ENCODE results near the gene GNB3. TPM values are rescaled to one million over a fixed set of nuclear protein-coding genes. Genes with fewer than 3 reads are reported as not detected.

Gene GNB3
- total RNA-seq, 1 experiment from 2014 or later, result 14.0 TPM

- no peak overlapping the region for H3K27ac Mint-ChIP-seq
- H3K4me3 Mint-ChIP-seq, result no peak overlapping the region
- TF ChIP-seq ZBTB43 (CRISPR knock-in tag; IDR thresholded peaks at IDR 0.05), result no peak
- no peak for TF ChIP-seq HMGXB4 (CRISPR knock-in tag; IDR thresholded peaks at IDR 0.05)
- no peak for TF ChIP-seq ZNF425 (CRISPR knock-in tag; conservative IDR thresholded peaks at IDR 0.05)
- TF ChIP-seq ZNF138 (CRISPR knock-in tag; conservative IDR thresholded peaks at IDR 0.05), result no peak
- no peak for TF ChIP-seq PREB (CRISPR knock-in tag; IDR thresholded peaks at IDR 0.05; ENCODE audit: borderline replicate concordance)
- H3K4me1 Mint-ChIP-seq, result peaks cover 38% of the 10 kb centered on the region
- H3K36me3 Mint-ChIP-seq, result no peaks in the 10 kb centered on the region
- no peak for DNase-seq (ENCODE audit: low spot score)
- H3K9me3 Mint-ChIP-seq, result no peaks in the 10 kb centered on the region
- no peak for ATAC-seq
- H3K27me3 Mint-ChIP-seq (ENCODE audit: low read depth), result peaks cover 53% of the 10 kb centered on the region
- ChIA-PET POLR2A (no interaction called here), CTCF (interaction anchor here (1.9 to 2.5 kb wide), 2 partner anchors 51 to 63 kb away, joined by 7 to 9 read pairs; partner anchors contain the start of genes MLF2 and PTMS)
These were observed 23.6 kb upstream of the GNB3 start for GRCh38 chr12:6817098-6817497.

GRCh38 chr12:6817662-6818157 is 23.0 kb upstream of the GNB3 start:
- CTCF ChIA-PET, result interaction anchor here (1.9 to 2.4 kb wide), 2 partner anchors 64 kb away, joined by 7 to 8 read pairs; partner anchors contain the start of gene MLF2
- Mint-ChIP-seq H3K4me3 (no peak overlapping the region), H3K27me3 (ENCODE audit: low read depth) (peaks cover 57% of the 10 kb centered on the region), H3K36me3 (no peaks in the 10 kb centered on the region), H3K27ac (peak overlapping the region; percentile 26), H3K4me1 (peaks cover 44% of the 10 kb centered on the region), H3K9me3 (no peaks in the 10 kb centered on the region)
- no peak for DNase-seq (ENCODE audit: low spot score)
- POLR2A ChIA-PET, result interaction anchor here (1.5 kb wide), 1 partner anchor 65 kb away, joined by 5 read pairs; the partner anchor contains the start of gene MLF2
- TF ChIP-seq ETV6 (CRISPR knock-in tag; IDR thresholded peaks at IDR 0.05) (no peak), E2F5 (CRISPR knock-in tag; IDR thresholded peaks at IDR 0.05) (no peak), ELF4 (CRISPR knock-in tag; IDR thresholded peaks at IDR 0.05; ENCODE audit: low read depth) (no peak), ZNF138 (CRISPR knock-in tag; conservative IDR thresholded peaks at IDR 0.05) (no peak), NFE2L1 (CRISPR knock-in tag; IDR thresholded peaks at IDR 0.05) (0 out of 2 replicates have a peak, but pooled peaks have one; percentile 15), ZBTB43 (CRISPR knock-in tag; IDR thresholded peaks at IDR 0.05) (peak; percentile 98)
- no peak for ATAC-seq

GRCh38 chr12:6818222-6818621 is 22.5 kb upstream of the GNB3 start:
- ChIA-PET POLR2A (interaction anchor here (1.1 to 1.5 kb wide), 2 partner anchors 49 to 66 kb away, joined by 3 to 5 read pairs; partner anchors contain the start of gene MLF2), CTCF (interaction anchor here (0.6 to 2.4 kb wide), 2 partner anchors 64 to 94 kb away, joined by 3 to 8 read pairs; partner anchors contain the start of gene COPS7A)
- no peaks in the 10 kb centered on the region for H3K36me3 Mint-ChIP-seq
- no peak overlapping the region; the same call in 1 of the 2 replicates for H3K27ac Mint-ChIP-seq
- ATAC-seq (peak; percentile 47), DNase-seq (ENCODE audit: low spot score) (peak; percentile 74)
- peak overlapping the region; percentile 56 for H3K4me3 Mint-ChIP-seq
- peaks cover 62% of the 10 kb centered on the region for H3K27me3 Mint-ChIP-seq (ENCODE audit: low read depth)
- H3K9me3 Mint-ChIP-seq, result no peaks in the 10 kb centered on the region
- peaks cover 49% of the 10 kb centered on the region for H3K4me1 Mint-ChIP-seq
- TF ChIP-seq ZNF281 (CRISPR knock-in tag; IDR thresholded peaks at IDR 0.05), result no peak
- no peak for TF ChIP-seq FOXP4 (CRISPR knock-in tag; IDR thresholded peaks at IDR 0.05)
- no peak for TF ChIP-seq TP53 (CRISPR knock-in tag; IDR thresholded peaks at IDR 0.05)
- TF ChIP-seq NFYB (CRISPR knock-in tag; conservative IDR thresholded peaks at IDR 0.05; ENCODE audit: low read depth), result peak; percentile 63
- peak; percentile 63; the same call in 1 of the 2 replicates for TF ChIP-seq USF1 (CRISPR knock-in tag; IDR thresholded peaks at IDR 0.05)

Measured in WTC11 (cell line).